ENCODE measurements around the gene SIRT2.
"Not testable (repeated sequence)": the region's sequence is repeated elsewhere in the genome, so short reads cannot be mapped to it uniquely, and the experiment has no call there.

Gene SIRT2

DNA sequence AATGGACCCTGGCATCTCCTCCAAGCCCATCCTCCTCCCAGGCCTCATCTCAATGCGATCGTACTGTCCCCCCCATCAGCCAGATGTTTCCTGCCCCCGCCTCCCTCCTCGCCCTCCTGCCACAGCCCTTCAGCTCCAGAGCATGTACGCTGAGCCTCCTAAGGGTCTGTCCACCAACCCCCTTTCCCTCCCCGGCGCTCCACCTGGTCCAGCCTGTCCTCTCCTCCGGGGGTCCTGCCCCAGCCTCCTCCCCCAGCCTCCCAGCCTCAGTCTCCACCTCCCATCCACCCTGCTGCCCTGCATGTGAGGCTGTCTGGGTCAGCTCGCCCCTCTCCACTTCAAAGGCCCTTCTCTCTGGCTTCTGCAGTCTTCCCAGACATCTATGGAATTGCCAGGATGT, 4.5 kb downstream of the SIRT2 start:
- DNase-seq: no peak

DNA sequence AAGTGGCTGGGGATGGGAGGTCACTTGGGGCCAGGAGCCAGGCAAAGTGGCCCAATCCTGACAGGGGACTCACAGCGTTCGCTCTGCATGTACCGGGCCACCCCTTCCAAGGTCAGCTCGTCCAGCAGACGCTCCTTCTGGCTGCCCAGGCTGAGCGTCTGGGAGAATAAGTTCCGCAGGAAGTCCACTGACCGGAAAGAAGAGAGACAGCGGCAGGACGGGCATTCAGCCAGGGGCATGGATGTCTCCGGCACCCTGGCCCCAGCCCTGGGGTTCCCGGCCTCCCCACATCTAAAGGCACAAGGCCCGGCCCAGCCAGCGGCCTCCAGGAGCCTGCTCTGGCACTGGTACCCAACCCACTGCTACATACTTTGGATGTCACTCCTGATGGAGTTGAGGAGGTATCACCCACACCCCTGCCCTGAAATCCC, 6.1 kb downstream of the SIRT2 start:
- no peak for DNase-seq

DNA sequence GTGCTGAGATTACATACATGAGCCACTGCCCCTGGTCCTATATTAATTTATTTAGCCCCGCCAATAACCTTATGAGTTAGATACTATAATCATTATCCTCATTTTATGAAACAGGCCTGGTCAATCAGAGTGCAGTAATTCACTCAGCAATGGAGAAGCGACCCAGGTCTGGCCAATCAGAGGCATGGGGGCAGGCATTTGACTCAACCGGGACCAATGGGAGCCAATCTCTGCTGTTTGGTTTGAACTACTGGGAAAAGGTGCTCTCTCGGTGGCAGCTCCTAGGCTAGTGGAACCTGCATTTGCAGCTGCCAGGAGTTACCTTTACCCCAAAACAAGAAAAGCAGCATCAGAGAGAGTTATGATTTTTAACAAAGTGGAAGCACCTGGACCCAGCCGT, 6.6 kb downstream of the SIRT2 start:
- no peak for DNase-seq

DNA sequence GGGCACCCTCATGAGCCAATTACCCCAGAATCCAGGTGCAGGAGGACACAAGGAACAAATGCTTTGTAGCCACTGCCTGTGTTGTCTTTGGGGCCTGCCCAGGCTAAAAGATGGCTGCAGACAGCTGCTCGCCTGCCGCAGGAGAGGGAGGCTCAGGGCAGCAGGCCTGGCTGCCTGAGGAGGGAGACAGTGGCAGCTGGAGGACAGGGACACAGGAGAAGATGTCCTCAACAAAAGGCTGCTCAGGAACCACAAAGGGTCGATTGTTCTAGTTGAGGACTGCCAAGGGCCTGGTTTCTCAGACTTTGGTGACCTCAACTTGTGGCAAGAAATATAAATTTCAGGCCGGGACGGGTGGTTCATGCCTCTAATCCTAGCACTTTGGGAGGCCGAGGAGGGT, 7.6 kb downstream of the SIRT2 start:
- no peak for DNase-seq

DNA sequence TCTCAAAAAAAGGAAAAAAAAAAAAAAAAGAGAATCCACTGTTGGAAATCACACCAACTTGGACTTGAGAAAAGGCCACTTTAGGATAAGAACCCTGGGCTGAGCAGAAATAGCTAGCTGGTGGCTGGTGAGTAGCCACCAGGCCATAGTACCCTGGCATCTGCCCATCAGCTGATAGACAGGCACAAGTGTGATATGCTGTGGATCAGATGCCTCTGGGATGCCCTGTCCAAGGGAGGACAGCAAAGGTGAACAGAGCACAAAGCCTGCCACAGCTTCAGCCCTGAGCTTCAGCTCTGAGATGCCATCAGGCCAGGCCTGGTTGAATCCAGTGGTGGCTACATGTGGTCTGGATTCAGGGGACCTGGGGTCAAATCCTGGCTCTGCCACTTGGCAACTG, 8.7 kb downstream of the SIRT2 start:
- no peak for DNase-seq

DNA sequence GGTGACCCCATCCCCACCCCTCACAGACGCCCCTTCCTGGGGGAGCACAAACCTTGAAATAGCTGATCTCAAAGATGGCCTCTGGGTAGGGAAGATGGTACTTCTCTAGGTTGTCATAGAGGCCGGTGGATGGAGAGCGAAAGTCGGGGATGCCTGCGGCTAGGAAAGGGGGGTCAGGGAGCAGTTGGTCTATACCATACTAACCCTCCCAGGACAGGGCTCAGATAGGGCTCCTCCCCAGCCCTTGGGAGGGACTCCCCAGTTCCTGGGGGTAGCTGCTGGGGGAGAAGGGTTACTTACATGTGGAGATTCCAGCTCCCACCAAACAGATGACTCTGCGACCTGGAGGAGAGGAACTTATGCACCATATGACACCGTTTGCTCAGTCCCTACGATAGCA, 9.6 kb downstream of the SIRT2 start:
- DNase-seq: no peak

DNA sequence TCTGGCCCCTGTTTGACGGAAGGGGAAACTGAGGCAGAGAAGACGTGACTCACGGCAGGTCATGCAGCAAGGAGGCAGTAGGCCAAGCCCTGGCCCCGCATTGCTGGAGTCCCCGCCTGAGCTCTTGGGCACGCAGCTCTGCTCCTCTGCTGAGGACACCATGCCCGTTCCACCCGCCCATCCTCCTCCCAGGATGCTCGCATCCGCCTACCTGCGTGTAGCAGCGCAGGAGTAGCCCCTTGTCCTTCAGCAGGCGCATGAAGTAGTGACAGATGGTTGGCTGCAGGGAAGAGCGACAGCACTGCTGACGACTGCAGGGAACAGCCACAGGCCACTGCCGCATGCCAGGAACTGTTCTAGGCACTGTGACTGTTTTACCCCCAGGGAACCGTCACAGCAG, 10.5 kb downstream of the SIRT2 start:
- DNase-seq: no peak

DNA sequence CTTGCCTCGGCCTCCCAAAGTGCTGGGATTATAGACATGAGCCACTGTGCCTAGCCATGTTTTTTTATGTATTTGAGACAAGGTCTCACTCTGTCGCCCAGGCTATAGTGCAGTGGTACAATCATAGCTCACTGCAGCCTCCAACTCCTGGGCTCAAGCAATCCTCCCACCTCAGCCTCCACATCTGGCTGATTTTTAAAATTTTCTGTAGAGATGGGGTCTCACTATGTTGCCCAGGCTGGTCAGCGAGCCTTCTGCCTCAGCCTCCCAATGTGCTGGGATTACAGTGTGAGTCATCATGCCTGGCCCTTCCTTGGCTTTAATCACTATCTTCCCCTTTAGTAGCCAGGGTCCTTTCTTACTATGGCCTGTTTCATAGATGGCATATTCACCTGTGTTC, 14.7 kb downstream of the SIRT2 start:
- DNase-seq: not testable (repeated sequence)

DNA sequence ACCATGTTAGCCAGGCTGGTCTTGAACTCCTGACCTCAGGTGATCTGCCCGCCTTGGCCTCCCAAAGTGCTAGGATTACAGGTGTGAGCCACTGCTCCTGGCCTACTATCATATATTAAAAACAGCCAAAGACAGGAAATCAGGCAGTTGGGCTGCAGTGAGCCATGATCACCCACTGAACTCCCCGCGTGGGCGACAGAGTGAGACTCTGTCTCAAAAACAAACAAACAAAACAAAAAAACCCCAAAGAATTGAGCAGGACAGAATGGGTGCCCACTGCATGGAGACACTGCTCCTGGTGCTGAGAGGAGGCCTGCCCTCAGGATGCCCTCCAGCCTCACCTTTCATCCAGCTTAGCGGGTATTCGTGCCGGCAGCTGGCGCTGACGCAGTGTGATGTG, 16.1 kb downstream of the SIRT2 start:
- no peak for DNase-seq

DNA sequence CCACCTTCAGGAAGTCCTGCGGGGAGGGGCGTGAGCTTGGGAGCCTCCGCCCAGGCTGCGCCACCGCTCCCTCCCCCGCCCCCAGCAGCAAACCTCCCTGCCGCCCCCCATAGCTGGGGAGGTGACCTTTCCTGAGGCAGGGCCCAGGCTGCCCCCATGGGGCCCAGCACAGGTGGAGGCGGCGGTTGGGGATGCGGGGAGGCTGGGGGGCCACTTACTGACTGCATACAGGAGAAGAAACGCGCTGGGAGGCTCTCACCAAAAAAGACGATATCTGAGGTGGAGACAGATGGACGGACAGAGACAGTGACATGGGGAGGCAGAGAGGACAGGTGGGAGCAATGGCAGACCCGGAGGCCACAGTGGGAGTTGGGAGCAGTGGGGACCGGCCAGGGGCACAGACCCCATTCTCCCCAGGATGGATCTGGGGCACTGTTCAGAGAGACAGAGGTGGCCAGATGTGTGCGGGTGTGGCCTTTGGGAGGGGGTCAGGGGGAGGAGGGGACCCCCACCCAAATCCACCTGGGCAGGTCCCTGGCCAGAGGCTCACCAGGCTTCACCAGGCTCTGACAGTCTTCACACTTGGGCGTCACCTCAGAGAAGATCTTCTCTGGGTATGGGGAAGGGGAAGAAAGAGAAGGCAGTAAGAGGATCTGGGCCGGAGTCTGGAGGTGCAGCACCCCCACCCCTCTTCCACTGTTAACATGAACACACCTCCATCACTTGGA, 18.4 kb downstream of the SIRT2 start:
- DNase-seq: no peak

DNA sequence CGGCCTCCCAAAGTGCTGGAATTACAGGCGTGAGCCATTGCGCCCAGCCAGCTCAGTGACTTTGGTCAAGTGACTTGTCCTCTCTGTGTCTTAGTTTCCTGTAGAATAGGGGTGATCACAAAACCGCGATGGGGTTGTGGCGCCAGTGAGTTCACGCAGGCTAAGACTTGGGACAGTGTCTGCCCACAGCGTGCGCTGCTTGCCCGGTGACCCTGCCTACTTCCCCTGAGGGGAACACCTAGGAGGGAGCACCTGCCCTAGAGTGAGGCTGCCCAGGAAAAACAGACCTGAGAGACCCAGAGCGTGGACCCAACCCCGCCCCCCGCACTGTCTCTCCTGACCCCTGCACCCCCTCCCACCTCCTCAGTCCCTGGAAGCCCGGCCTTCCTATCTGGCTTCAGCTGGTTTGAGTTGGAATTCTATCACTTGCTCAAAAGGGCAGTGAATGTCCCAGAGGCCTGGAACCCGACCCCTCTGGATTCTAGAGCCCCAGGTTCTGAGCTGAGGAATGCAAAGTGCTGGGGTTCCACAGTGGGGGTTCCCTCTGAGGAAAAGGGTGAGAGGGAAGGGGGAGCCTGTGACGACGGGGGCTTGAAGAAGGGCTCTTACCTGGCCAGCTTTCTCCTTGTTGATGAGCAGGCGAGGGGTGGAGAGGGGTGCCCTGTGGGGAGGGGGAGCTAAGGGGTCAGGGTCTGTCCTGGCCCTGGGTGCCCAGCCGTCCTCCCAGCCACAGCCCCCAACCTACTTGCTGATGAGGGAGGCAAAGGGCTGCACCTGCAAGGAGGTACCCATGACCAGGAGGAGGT, 19.1 kb downstream of the SIRT2 start:
- DNase-seq: no peak

DNA sequence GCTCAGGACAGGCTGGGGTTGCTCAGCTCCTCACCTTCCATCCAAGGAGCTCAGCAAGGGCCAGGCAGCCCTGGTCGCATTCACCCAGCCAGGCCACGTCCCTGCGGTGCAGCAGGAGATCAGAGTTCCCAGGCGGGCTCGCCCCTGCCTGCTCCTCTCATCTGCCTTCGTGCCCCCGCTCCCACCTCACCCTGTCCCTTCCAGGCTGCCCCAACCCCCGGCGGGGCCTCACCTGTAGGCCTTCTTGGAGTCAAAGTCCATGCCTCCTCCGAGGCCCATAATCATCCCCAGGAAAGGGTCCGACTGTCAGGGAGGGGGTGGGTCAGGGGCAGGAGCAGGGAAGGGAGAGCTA, 20.0 kb downstream of the SIRT2 start:
- DNase-seq: no peak

DNA sequence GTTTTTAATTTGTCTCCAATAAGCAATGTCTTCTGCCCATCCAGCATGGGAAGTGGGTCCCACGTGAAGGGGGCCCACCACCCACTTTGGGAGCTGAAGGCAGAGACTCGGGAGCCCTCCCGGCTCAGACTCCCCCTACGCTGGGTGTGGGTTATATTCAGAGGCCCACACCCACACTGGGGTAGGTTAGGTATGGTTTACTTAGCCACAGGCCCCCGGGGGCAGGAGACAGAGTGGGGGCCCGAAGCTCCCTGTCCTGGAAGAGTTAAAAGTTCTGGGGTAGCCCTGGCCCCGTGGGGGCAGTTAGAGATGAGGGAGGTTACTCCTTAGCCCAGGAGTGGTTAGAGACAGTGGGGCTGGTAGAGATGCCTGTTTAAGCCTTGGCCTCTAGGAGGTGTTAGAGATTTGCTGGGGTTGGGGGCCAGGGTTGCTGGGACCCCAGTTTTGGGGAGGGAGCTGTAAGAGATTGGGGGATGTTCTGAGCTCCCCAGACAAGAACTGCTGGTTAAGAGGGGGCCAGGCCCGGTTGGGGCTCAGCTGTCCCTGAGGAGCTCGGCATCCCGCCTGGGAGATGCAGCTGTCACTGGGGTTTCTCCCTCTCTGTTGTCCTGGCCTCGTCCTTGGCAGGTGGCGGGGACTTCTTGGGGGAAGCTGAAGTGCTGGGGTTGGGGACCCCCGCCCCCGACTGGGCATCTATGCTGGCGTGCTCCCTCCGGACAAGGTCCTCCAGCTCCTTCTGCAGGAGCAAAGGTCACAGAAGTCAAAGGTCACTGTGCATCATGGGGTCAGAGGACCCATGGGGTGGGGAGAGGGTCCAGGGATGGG, 20.6 kb downstream of the SIRT2 start:
- DNase-seq: no peak

DNA sequence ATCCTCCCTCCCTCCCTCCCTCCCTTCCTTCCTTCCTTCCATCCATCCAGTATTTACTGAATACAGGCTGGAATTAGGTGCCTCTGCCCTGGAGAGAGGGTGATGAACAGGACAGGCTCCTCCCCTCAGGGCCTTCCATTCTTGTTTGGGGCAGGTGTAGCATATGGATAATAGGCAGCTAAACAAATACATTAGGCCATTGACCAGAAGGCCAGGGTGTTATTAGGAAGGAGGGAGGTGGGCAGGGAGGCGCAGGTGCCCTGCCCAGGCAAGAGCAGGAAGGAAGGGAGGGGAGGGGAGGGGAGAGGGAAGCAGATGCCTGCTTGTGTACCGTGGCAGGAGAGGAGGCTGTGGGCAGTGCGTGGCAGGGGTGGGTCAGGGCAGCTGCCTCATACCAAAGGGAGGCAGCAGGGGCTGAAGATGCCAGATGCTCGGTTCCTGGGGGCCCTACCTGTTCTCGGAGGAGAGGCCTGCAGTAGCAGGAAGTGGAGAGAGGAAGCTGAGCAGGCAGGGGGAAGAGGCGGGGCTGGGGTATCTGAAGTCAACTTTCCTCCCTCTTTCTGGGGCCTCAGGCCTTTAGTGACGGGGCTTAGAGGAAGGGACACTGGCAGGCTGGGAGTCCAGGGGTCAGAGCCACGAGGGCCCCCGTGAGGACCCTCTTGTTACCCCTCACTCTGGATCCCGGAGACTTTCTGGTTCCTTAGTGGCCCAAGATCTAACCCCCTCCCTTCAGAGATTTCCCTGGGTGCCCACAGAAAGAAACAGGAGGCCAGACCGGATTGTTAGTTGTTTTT, 21.4 kb downstream of the SIRT2 start, which contains the start of gene RINL:
TSS of gene RINL (minus strand) at position 495 of the 794 bp plus-strand sequence. CDS start 1,533 bp downstream, outside the sequence.
- DNase-seq: peak; percentile 48

DNA sequence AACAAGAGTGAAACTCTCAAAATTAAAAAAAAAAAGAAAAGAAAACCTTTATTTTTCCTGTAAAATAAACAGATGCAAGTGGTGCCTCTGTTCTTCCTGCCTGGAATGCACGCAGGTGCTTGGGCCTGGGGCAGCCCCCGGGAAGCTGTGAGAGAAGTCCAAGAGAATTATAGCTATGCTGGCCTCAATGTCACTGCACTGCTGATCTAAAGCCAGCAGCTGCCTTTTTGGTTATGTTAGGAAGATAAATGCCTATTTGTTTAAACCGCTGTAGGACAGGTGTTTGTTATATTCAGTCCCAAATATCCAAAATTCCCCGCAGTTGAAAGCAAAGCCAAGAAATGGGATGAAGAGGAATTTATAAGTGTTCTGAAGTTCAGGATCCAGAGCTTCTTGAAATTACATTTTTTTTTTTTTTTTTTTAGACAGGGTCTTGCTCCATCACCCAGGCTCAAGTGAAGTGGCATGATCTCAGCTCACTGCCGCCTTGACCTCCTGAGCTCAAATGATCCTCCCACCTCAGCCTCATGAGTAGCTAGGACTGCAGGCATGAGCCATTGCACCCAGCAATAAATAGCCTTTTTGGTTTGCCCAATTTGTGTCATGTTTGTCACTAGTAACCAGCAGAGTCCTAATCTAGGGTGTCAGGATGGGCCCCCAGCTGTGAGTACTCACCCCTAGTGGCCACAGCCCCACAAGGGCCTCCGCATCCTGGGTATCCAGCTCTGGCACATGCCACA, 23.6 kb downstream of the SIRT2 start:
- DNase-seq: no peak

DNA sequence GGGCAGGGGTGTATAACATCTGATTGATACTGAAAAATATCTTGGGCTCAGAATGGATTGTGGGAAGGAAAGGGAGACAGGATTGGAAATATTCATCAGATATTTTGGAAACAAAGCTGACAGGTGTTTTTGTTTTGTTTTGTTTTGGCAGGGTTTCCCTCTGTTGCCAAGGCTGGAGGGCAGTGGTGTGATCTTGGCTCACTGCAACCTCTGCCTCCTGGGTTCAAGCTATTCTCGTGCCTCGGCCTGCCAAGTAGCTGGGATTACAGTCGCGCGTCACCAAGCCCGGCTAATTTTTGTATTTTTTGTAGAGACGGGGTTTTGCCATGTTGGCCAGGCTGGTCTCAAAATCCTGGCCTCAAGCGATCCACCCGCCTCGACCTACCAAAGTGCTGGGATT, 26.0 kb downstream of the SIRT2 start:
- not testable (repeated sequence) for DNase-seq

DNA sequence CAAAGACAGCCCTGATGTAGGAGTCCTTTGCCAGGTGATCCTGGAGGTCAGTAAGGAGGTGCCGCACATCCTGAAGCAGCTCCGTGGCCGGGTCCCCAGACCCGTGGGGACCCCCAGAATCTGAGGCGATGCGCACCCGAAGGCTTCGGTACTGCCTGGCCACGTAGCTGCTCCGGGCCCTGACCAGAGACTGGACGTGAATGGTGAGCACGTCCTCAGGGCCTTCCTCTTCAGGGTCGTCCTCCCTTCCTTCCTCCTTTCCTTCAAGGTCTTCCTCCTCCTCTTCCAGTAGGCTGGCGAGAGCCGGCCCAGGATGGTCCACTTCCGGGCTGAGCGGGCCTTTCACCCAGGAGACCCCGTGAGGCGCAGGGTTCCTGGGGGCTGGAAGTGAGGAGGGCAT, 28.8 kb downstream of the SIRT2 start:
- no peak for DNase-seq

DNA sequence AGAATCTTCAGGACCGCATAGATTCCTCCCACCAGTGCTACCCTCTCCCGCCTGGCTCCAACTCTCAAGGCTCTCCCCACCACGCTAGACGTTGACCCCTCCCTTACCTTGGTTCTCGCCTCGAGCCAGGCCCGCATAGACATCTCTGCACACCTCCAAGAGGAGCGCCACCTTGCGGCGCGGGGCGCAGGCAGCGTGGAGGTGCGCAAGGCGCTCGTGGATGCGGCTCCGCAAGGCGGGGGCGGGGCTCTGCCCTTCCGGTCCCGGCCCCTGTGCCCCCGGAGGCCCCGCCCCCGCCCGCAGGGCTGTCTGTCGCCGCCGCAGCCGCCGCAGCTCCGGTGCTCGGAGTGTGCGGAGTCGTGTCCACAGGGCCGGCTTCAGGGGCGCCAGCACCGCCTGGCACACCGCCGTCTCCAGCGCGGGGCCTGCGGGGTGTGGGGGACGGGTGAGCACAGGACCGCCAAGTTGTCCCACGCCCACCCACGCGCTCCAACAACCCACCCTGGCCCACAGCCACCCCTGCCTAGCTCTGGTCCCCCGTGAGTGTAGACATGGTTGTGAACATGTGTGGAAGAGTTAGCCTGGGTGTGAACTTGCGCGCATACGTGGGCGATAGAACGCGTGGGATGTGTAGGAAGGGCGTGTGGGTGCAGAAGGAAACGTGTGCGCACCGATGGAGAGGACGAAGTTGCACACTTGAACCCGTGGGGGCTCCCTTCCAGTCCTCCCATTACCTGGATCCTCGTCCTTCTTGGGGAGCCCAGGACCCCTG, 29.4 kb downstream of the SIRT2 start:
- DNase-seq: peak; percentile 92

DNA sequence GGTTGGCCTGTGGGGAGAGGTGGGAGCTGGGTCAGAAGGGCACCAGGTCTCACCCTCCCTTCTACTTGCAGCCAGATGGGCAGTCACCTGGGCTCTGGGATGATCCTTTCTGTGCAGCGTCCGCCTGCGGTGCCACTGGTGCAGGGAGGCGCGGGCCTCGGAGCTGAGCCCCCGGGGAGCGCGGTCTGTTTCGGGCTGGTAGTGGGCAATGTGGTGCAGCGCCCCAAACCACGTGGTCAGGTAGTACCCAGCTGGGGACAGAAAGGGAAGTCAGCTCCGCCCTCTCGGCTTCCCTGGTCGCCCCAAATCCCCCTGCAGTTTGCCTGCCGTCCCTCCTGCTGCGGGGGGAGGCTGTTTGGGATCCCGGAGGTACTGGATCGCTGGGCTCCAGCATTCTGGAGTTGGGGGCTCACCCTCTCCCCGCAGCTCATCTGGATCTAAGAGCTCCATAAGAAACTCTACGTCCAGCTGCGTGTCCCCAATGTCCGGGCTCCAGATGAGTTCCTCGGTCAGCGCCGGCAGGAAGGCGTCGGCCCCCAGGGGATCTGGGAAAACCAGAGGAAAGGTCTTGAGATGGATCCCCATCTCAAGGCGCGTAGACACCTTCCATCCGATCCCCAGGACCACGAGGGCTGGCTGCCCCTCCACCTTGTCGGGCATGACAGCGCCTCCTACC, 30.1 kb downstream of the SIRT2 start:
- no peak for DNase-seq

DNA sequence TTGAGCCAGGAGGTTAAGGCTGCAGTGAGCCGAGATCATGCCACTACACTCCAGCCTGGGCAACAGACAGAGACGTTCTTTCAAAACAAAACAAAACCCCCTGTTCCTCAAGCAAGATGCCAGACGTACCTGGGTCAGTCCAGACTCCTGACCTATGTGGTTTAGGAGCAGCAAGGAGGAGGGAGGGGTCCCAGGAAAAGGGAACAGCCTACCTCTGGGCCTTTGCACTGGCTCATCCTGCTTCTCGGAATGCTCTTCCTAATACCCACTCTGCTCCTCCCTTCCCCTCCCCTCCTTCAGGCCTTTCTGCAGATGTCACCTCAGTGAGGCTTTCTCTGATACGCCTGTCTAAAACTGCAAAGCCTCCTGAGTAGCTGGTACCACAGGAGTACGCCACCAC, 30.9 kb downstream of the SIRT2 start:
- no peak for DNase-seq
